Astrocyte (in vitro differentiated cells and primary cell): ENCODE data around the gene LEMD2.

Experiments used
- EZH2 ChIP-seq: IDR thresholded peaks from 2 replicates; pipeline ENCODE4 v1.6.1; 2012; ENCODE audit warnings: mild to moderate bottlenecking, low read length, inconsistent platforms; ENCODE audit not compliant: insufficient read depth
- TF ChIP-seq, protein P1 (sequence below): IDR thresholded peaks from 2 replicates; pipeline ENCODE4 v1.5.1; 2011; ENCODE audit warnings: low read depth, mild to moderate bottlenecking, inconsistent platforms, low read length, moderate library complexity; ENCODE audit not compliant: insufficient read depth

DNA sequence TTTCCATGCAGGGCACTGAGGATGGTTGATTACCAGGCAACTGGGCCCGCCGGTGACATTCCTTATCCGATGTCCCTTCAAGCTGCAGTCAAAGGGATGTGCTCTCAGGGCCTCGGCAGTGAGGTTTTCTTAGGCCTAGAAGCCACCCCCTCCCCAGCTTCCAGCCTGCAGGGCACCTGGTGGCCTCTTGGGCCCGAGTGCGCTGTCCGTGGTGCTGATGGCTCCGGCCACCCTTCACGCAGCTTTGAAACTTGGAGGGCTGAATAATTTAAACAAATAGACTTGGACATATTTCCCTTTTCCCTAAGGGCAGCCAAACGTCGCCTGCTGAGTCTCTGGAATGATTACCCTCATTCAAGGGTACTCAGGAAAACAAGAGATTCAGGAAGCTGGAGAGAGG, 23.7 kb upstream of the LEMD2 start:
- TF ChIP-seq EZH2, result no peak
- TF ChIP-seq, protein P1, sequence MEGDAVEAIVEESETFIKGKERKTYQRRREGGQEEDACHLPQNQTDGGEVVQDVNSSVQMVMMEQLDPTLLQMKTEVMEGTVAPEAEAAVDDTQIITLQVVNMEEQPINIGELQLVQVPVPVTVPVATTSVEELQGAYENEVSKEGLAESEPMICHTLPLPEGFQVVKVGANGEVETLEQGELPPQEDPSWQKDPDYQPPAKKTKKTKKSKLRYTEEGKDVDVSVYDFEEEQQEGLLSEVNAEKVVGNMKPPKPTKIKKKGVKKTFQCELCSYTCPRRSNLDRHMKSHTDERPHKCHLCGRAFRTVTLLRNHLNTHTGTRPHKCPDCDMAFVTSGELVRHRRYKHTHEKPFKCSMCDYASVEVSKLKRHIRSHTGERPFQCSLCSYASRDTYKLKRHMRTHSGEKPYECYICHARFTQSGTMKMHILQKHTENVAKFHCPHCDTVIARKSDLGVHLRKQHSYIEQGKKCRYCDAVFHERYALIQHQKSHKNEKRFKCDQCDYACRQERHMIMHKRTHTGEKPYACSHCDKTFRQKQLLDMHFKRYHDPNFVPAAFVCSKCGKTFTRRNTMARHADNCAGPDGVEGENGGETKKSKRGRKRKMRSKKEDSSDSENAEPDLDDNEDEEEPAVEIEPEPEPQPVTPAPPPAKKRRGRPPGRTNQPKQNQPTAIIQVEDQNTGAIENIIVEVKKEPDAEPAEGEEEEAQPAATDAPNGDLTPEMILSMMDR, result peak; percentile 12
